Colonic mucosa (tissue), 4 donors: Measurements from ENCODE around the gene ACAD11. TPM values are rescaled to one million over a fixed set of nuclear protein-coding genes. Genes with fewer than 3 reads are reported as not detected.

Experiments used
- DNase-seq: peaks from one replicate; pipeline ENCODE4 v3.0.0-alpha.2; 2020
- H3K27ac ChIP-seq: fragments of 200-600 bp; one replicate; pipeline ENCODE4 v1.8.0; 2021
- H3K27me3 ChIP-seq: fragments of 200-600 bp; one replicate; pipeline ENCODE4 v1.8.0; 2021
- H3K36me3 ChIP-seq: fragments of 200-600 bp; one replicate; pipeline ENCODE4 v1.8.0; 2021
- H3K4me1 ChIP-seq: fragments of 200-600 bp; one replicate; pipeline ENCODE4 v1.8.0; 2021; ENCODE audit warnings: mild to moderate bottlenecking
- H3K4me3 ChIP-seq: fragments of 200-600 bp; one replicate; pipeline ENCODE4 v1.8.0; 2021
- H3K9ac ChIP-seq, 2 donors: one replicate each; pipeline ENCODE4 v1.7.0; 2013; ENCODE audit warnings: control low read depth in 2 of 2, low read depth in 2 of 2, low read length in 2 of 2
- H3K9me3 ChIP-seq: fragments of 200-600 bp; one replicate; pipeline ENCODE4 v1.8.0; 2021
- CTCF ChIP-seq: fragments of 200-600 bp; IDR thresholded peaks from one replicate; pipeline ENCODE4 v1.8.0; 2022; ENCODE audit warnings: antibody characterized with exemption, mild to moderate bottlenecking
- intact Hi-C: fragments of 100-400 bp; cut with DNase I; formaldehyde crosslinking; loops from one replicate; pipeline ENCODE4 v1.14.1; 2022
- total RNA-seq, 2 donors: library from RNA; stranded (reverse); fragmentation: NEBNext Ultra II Directional in 1 of 2; extraction: Animal tissue kit (Norgen Biotek cat#: 25700) in 1 of 2; gene quantifications; one replicate each; pipeline ENCODE4 v1.2.1, GENCODE V29; 2021
- donor health status: healthy.
- donor health status: DM: no; HTN: no; CAD: no.
- donor health status: DM: no; HTN: no; CAD: no.

The ACAD11 gene
- total RNA-seq, 2 donors from 2014 or later = 7.2 to 8.9 TPM

- intact Hi-C loops = no loop called here
- no peak for TF ChIP-seq CTCF
- Histone ChIP-seq H3K27ac (no peak overlapping the region), H3K4me1 (no peaks in the 10 kb centered on the region), H3K9ac (no peak overlapping the region), H3K36me3 (no peaks in the 10 kb centered on the region), H3K27me3 (no peaks in the 10 kb centered on the region), H3K9me3 (no peaks in the 10 kb centered on the region), H3K4me3 (no peak overlapping the region)
- no peak for DNase-seq
Observed at GRCh38 chr3:132539681-132540080, 119.9 kb downstream of the ACAD11 start.

- intact Hi-C loops = no loop called here
- Histone ChIP-seq H3K27me3 (no peaks in the 10 kb centered on the region), H3K4me1 (no peaks in the 10 kb centered on the region), H3K9me3 (no peaks in the 10 kb centered on the region), H3K36me3 (no peaks in the 10 kb centered on the region), H3K27ac (no peak overlapping the region), H3K9ac (no peak overlapping the region), H3K4me3 (no peak overlapping the region)
- DNase-seq = no peak
- no peak for TF ChIP-seq CTCF
Observed at GRCh38 chr3:132538072-132538471, 121.5 kb downstream of the ACAD11 start.

- H3K27ac ChIP-seq = no peak overlapping the region
- H3K4me1 ChIP-seq = no peaks in the 10 kb centered on the region
- H3K27me3 ChIP-seq = no peaks in the 10 kb centered on the region
- no peak overlapping the region for H3K4me3 ChIP-seq
- no peak for DNase-seq
- H3K36me3 ChIP-seq = no peaks in the 10 kb centered on the region
- TF ChIP-seq CTCF = no peak
- H3K9me3 ChIP-seq = no peaks in the 10 kb centered on the region
- H3K9ac ChIP-seq = no peak overlapping the region
- intact Hi-C loops = loop anchor here (2.0 kb wide), 1 partner anchor 102 kb away; no protein-coding TSS in a partner anchor
Observed at GRCh38 chr3:132537297-132537696, 122.3 kb downstream of the ACAD11 start.

- H3K27me3 ChIP-seq = no peaks in the 10 kb centered on the region
- intact Hi-C loops = loop anchor here (2.0 kb wide), 1 partner anchor 102 kb away; no protein-coding TSS in a partner anchor
- no peak overlapping the region for H3K4me3 ChIP-seq
- TF ChIP-seq CTCF = no peak
- no peak for DNase-seq
- no peaks in the 10 kb centered on the region for H3K36me3 ChIP-seq
- no peak overlapping the region for H3K9ac ChIP-seq
- no peaks in the 10 kb centered on the region for H3K4me1 ChIP-seq
- no peak overlapping the region for H3K27ac ChIP-seq
- no peaks in the 10 kb centered on the region for H3K9me3 ChIP-seq
Observed at GRCh38 chr3:132536442-132537153, 123.0 kb downstream of the ACAD11 start.

GRCh38 chr3:132535575-132536441 lies 123.8 kb downstream of the ACAD11 start:
- peak; percentile 54 for DNase-seq
- H3K9ac ChIP-seq = no peak overlapping the region
- no peaks in the 10 kb centered on the region for H3K9me3 ChIP-seq
- TF ChIP-seq CTCF = peak; percentile 63
- H3K27ac ChIP-seq = no peak overlapping the region
- intact Hi-C loops = loop anchor here (2.0 kb wide), 1 partner anchor 103 kb away; no protein-coding TSS in a partner anchor
- H3K36me3 ChIP-seq = peaks cover 3% of the 10 kb centered on the region
- H3K4me1 ChIP-seq = no peaks in the 10 kb centered on the region
- no peak overlapping the region for H3K4me3 ChIP-seq
- no peaks in the 10 kb centered on the region for H3K27me3 ChIP-seq
